Activated naive CD4-positive, alpha-beta T cell treated with anti-CD3 and anti-CD28 coated beads, Interleukin-2, amount 10 ng/mL, durations not matched to agents 5 hours and 36 hours (primary cell): ENCODE results near the gene TRIM71. TPM values are rescaled to one million over a fixed set of nuclear protein-coding genes. Genes with fewer than 3 reads are reported as not detected.

Experiments
- total RNA-seq, 2 experiments: library from RNA; stranded (reverse); gene quantifications; one replicate each; pipeline ENCODE4 v1.2.3, GENCODE V29; 2021

TRIM71 gene
- total RNA-seq, result not detected

GRCh38 chr3:32817558-32818228 is at the start of gene TRIM71:
Gene TRIM71, plus strand, starts transcription at chr3:32817997. Its CDS starts 84 bp downstream, at chr3:32818081.

Other genes starting within 250 kb of the TRIM71 start
- 10 to 100 TPM; 24.3 to 25.7 TPM for gene DYNC1LI1, start 247.1 kb upstream of the TRIM71 start, total RNA-seq
- gene CNOT10, start 132.8 kb upstream of the TRIM71 start, total RNA-seq, result 10 to 100 TPM; 52.5 to 53.5 TPM
- 10 to 100 TPM; 30.8 to 31.8 TPM for gene CCR4, start 133.6 kb downstream of the TRIM71 start, total RNA-seq